ENCODE results near the gene SLC2A5.

GRCh38 chr1:8989821-8990220, 79.6 kb downstream of the SLC2A5 start:
- TF ChIP-seq, protein P1, sequence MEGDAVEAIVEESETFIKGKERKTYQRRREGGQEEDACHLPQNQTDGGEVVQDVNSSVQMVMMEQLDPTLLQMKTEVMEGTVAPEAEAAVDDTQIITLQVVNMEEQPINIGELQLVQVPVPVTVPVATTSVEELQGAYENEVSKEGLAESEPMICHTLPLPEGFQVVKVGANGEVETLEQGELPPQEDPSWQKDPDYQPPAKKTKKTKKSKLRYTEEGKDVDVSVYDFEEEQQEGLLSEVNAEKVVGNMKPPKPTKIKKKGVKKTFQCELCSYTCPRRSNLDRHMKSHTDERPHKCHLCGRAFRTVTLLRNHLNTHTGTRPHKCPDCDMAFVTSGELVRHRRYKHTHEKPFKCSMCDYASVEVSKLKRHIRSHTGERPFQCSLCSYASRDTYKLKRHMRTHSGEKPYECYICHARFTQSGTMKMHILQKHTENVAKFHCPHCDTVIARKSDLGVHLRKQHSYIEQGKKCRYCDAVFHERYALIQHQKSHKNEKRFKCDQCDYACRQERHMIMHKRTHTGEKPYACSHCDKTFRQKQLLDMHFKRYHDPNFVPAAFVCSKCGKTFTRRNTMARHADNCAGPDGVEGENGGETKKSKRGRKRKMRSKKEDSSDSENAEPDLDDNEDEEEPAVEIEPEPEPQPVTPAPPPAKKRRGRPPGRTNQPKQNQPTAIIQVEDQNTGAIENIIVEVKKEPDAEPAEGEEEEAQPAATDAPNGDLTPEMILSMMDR (IDR thresholded peaks at IDR 0.05; ENCODE audit: insufficient read depth, low read length, poor library complexity, severe bottlenecking) = no peak
- TF ChIP-seq EZH2phosphoT487 (conservative IDR thresholded peaks at IDR 0.05; ENCODE audit: low read length) = no peak
